G401.6 (cell line): Measurements from ENCODE around the gene VN1R5.

Experiments used
- FAIRE-seq: peaks from 2 replicates; lab custom pipeline; 2012; peaks lifted over from hg19 to GRCh38; lab: Jason Lieb, UNC

Gene VN1R5

GRCh38 chr1:247301176-247301540 is 45.3 kb downstream of the VN1R5 start:
- no peak for FAIRE-seq

- no peak for FAIRE-seq
These were observed 47.3 kb downstream of the VN1R5 start for GRCh38 chr1:247303216-247303615.

GRCh38 chr1:247304031-247304430 is 48.2 kb downstream of the VN1R5 start:
- no peak for FAIRE-seq
